SW 1271 (cell line): Measurements from ENCODE around the gene HLA-E.

Experiments
- DNase-seq, 2 experiments: peaks; one replicate each; lab custom pipeline; 2025; lab: John Stamatoyannopoulos, UW

HLA-E gene

DNA sequence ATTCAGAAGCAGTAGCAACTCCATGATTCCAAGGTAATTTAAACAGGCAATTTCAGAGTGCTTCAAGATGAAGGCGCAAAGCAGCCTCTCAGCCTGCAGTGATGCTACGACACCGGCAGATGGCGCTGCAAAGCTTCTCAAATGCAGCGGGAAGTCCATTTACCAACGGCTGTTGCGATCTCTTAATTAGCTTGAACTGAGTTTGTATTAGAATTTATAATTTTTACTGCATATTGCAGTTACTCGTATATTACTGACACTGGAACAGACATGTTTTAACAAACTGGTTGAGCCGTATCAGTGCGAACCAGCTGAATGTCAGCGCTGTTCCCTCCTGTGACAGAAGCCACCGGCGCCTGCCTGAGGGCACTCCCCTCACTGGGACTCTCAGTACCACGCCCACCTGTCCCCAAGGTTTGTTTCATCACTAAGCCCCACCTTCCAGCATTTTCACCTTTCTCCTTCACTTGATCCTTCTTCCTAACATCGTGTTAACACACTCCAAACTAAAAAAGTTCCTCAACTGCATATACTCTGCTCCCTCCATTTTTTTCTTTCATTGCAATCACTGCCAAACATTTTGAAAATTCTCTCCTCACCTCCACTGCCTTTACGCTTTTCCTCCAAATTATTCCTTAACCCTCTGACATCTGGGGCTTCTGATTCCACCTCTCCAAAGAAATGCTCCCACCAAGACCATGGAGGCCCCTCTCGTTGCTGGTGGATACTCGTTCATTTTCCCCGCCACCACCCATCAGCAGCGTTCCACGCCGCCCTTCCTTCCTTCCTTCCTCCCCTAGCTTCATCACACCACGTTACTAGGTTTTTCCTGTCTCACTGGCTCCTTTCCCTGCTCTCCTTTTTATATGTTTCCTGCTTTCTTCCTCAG is 52.5 kb downstream of the HLA-E start:
- DNase-seq: peak; percentile 28 to 77

DNA sequence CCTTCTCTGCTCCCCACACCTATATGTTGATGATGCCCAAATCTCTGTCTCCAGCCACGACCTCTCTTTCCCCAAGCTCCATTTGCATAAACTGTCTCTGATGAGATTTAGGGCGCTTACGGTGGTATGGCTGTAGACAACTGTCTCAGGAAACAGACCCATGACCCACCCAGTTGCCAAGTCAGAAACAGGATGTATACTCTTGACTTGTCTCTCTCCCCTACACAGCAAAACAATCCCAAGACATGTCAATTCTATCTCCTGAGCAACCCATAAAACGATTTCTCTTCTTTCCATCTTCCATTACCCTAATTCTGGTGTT is 53.1 kb downstream of the HLA-E start:
- no peak for DNase-seq

DNA sequence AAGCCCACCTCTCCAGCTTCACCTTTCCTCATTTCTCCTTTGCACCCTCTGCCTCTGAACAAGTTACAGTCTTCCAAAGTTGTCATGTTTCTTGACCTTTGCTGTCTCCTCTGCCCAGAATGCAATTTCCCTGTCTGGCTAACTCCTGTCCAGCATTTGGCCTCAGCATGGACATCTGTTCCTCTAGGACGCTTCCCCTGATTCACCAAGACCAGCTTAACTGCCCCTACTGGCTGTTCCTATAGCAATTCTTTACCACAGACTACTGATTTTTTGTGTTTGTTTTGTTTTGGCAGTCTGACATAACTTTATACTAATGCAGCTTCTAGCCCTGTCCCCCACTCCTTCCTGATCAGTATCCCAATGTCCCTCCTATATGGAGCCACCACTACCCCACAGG is 53.6 kb downstream of the HLA-E start:
- DNase-seq: no peak
